ENCODE data around the gene USB1. TPM values are rescaled to one million over a fixed set of nuclear protein-coding genes. Genes with fewer than 3 reads are reported as not detected.

The USB1 gene, protein sequence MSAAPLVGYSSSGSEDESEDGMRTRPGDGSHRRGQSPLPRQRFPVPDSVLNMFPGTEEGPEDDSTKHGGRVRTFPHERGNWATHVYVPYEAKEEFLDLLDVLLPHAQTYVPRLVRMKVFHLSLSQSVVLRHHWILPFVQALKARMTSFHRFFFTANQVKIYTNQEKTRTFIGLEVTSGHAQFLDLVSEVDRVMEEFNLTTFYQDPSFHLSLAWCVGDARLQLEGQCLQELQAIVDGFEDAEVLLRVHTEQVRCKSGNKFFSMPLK
- 37.9 to 46.0 TPM (median 41.5 TPM) in 3 replicates for total RNA-seq
- long read RNA-seq, transcript USB1-201 (7 exons, 2,282 nt) = major isoform, 92 of 106 reads
- long read RNA-seq, partial matches to known transcripts = 5 of 106 reads
- long read RNA-seq, other reads (novel, unspliced or antisense) = 6 of 106 reads

DNA sequence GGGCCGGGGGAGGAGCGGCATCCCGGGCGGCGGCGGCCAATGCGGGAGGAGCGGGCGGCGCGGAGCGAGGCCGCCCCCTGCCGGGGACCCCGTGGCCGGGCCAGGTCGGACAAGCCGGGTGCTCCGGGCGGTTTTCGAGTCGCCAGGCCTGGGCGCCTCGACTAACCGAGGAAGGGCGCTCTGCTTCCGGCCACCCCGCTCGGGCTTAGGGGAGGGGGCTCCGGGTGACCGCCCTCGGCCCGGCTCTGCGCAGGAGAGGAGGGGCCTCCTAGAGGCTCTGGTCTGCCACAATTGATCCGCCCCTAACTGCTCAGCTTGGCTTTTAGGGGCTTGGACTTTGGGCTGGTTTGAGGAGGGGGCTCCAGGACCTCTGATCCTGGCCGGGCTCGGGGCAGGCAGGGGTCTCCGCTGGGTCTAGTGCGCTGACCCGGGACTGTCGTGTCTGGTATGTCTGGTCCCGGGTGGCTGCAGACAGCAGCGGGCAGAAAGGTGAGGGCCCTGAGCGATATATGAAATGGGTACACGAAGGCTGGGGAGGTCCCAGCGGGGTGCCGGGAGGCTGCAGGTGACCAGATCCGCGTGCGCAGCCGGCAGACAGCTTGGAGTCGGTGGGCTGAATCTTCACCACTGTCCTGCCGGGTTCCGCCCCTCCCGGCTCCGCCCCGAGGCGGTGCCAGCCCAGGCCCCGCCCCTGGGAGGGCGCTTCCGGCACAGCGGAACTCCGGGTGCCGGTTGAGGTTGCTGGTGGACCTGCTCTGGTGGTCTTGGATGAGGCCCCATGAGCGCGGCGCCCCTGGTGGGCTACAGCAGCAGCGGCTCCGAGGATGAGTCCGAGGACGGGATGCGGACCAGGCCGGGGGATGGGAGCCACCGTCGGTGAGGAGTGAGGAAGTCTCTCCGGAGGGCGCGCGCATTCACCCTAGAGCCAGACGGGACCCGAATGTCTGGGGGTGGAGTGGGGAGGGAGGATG is at the start of gene USB1:
USB1 (plus strand) TSS at position 702 of the 971 bp plus-strand sequence; CDS start at position 779, 77 bp downstream.
- Mint-ChIP-seq H3K27me3 (ENCODE audit: low read depth) (no peaks in the 10 kb centered on the region), H3K4me3 (ENCODE audit: unreplicated experiment) (peak within 1 kb of the TSS; percentile 86), H3K27ac (ENCODE audit: unreplicated experiment) (peak within 1 kb of the TSS; percentile 71), H3K4me1 (ENCODE audit: low read depth) (peaks cover 36% of the 10 kb centered on the region), H3K9me3 (ENCODE audit: low read depth) (no peaks in the 10 kb centered on the region), H3K36me3 (ENCODE audit: low read depth) (peaks cover 7% of the 10 kb centered on the region)
- TF ChIP-seq, protein P1, sequence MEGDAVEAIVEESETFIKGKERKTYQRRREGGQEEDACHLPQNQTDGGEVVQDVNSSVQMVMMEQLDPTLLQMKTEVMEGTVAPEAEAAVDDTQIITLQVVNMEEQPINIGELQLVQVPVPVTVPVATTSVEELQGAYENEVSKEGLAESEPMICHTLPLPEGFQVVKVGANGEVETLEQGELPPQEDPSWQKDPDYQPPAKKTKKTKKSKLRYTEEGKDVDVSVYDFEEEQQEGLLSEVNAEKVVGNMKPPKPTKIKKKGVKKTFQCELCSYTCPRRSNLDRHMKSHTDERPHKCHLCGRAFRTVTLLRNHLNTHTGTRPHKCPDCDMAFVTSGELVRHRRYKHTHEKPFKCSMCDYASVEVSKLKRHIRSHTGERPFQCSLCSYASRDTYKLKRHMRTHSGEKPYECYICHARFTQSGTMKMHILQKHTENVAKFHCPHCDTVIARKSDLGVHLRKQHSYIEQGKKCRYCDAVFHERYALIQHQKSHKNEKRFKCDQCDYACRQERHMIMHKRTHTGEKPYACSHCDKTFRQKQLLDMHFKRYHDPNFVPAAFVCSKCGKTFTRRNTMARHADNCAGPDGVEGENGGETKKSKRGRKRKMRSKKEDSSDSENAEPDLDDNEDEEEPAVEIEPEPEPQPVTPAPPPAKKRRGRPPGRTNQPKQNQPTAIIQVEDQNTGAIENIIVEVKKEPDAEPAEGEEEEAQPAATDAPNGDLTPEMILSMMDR (IDR thresholded peaks at IDR 0.05) = peak; percentile 86
- no peak for DNase-seq (ENCODE audit: low spot score)

DNA sequence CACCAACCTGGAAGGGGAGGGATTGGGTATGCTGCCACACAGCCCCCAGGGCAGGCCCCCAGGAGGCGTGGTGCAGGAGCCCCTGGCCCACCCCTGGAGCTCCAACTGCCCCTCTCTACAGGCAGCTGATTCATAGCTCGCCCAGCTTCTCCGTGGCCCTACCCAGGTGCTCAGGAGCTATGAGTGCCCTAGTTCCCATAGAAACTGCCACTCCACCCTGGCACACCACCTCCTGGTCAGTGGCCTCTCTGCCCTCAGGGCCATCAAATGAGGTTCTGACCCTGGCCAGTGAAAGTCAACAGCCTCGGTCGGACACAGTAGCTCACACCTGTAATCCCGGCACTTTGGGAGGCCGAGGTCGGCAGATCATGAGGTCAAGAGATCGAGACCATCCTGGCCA is 48.3 kb upstream of the USB1 start:
- H3K27me3 Mint-ChIP-seq (ENCODE audit: low read depth) = peaks cover 19% of the 10 kb centered on the region
- no peak overlapping the region for H3K27ac Mint-ChIP-seq (ENCODE audit: unreplicated experiment)
- no peaks in the 10 kb centered on the region for H3K36me3 Mint-ChIP-seq (ENCODE audit: low read depth)
- DNase-seq (ENCODE audit: low spot score) = peak; percentile 70
- no peaks in the 10 kb centered on the region for H3K4me1 Mint-ChIP-seq (ENCODE audit: low read depth)
- no peaks in the 10 kb centered on the region for H3K9me3 Mint-ChIP-seq (ENCODE audit: low read depth)
- H3K4me3 Mint-ChIP-seq (ENCODE audit: unreplicated experiment) = no peak overlapping the region
- TF ChIP-seq, protein P1 (IDR thresholded peaks at IDR 0.05) = no peak

DNA sequence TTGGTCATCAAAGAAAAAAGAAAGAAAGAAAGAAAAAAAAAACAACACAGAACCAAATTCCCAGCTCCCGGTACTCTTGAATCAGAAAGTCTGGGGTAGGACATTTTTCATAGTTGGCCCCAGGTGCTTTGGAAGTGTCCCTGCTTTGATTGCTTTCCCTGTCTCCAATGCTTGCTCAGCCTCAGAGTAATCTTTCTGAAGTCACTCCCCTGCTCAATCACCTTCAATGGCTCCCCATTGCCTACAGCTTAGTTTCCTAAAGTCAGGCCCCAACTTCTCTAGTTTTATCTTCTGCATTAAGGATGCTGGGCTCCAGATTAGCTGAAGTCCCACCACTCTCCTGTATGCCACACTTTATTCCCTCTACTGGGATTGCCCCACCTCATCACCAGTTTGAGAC is 47.4 kb upstream of the USB1 start:
- Mint-ChIP-seq H3K27ac (ENCODE audit: unreplicated experiment) (no peak overlapping the region), H3K27me3 (ENCODE audit: low read depth) (peaks cover 19% of the 10 kb centered on the region), H3K9me3 (ENCODE audit: low read depth) (no peaks in the 10 kb centered on the region), H3K4me3 (ENCODE audit: unreplicated experiment) (no peak overlapping the region), H3K36me3 (ENCODE audit: low read depth) (no peaks in the 10 kb centered on the region), H3K4me1 (ENCODE audit: low read depth) (no peaks in the 10 kb centered on the region)
- TF ChIP-seq, protein P1 (IDR thresholded peaks at IDR 0.05) = no peak
- DNase-seq (ENCODE audit: low spot score) = no peak

DNA sequence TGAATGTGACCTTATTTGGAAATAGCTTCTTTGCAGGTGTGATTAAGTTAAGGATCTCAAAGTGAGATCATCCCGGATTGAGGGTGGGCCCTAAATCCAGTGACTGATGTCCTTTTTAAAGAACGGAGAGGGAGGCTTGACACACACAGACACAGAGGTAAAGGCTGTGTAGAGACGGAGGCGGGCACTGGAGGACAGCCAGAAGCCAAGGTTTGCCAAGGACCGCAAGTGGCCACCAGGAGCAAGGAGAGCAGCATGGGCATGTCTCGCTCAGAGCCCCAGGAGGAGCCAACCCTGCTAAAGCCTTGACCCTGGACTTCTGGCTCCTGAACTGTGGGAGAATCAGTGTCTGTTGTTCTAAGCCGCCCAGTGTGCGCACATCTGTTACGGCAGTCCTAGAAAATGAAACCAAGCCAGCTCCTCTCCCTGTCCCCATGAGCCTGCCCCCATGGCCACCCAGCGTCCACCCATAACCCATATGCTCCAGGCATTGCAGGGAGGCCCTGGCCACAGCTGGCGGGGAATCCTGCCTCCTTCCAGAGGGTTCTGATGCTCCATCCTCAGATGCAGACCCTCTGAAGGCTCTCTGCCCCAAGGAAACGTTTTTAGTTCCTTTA is 45.5 kb upstream of the USB1 start:
- DNase-seq (ENCODE audit: low spot score) = no peak
- Mint-ChIP-seq H3K4me1 (ENCODE audit: low read depth) (no peaks in the 10 kb centered on the region), H3K4me3 (ENCODE audit: unreplicated experiment) (no peak overlapping the region), H3K27me3 (ENCODE audit: low read depth) (peaks cover 17% of the 10 kb centered on the region), H3K36me3 (ENCODE audit: low read depth) (no peaks in the 10 kb centered on the region), H3K9me3 (ENCODE audit: low read depth) (no peaks in the 10 kb centered on the region), H3K27ac (ENCODE audit: unreplicated experiment) (no peak overlapping the region)
- TF ChIP-seq, protein P1 (IDR thresholded peaks at IDR 0.05) = no peak
